Activated CD4-positive, alpha-beta memory T cell treated with anti-CD3 and anti-CD28 coated beads, Interleukin-2, amount 10 ng/mL, durations not matched to agents 7 days and 5 days (primary cell): ENCODE data around the gene CELF2. TPM values are rescaled to one million over a fixed set of nuclear protein-coding genes. Genes with fewer than 3 reads are reported as not detected.

Source experiments
- CTCF ChIA-PET: fragments of 350-600 bp; sonication (Branson Sonifier 250); formaldehyde crosslinking; loops from one replicate; lab custom pipeline; 2021; ENCODE audit warnings: antibody characterized with exemption, inconsistent platforms; lab: Charles Lee
- POLR2A ChIA-PET: fragments of 350-600 bp; sonication (Branson Sonifier 250); formaldehyde crosslinking; loops from one replicate; lab custom pipeline; 2021; ENCODE audit warnings: antibody characterized with exemption; lab: Charles Lee
- DNase-seq: peaks from one replicate; pipeline ENCODE4 v3.0.0-alpha.2; 2020
- H3K27ac Mint-ChIP-seq: one replicate; pipeline ENCODE4 v1.8.0; 2021; ENCODE audit warnings: mild to moderate bottlenecking, mixed read lengths
- H3K27me3 Mint-ChIP-seq: one replicate; pipeline ENCODE4 v1.8.0; 2021; ENCODE audit warnings: mixed read lengths
- H3K36me3 Mint-ChIP-seq: one replicate; pipeline ENCODE4 v1.8.0; 2021; ENCODE audit warnings: low read depth, mixed read lengths
- H3K4me1 Mint-ChIP-seq: one replicate; pipeline ENCODE4 v1.8.0; 2021; ENCODE audit warnings: mixed read lengths
- H3K4me3 Mint-ChIP-seq: one replicate; pipeline ENCODE4 v1.8.0; 2021; ENCODE audit warnings: mild to moderate bottlenecking, mixed read lengths
- H3K9me3 Mint-ChIP-seq: one replicate; pipeline ENCODE4 v1.8.0; 2021; ENCODE audit warnings: mixed read lengths
- total RNA-seq, 2 experiments: library from RNA; stranded (reverse); gene quantifications; one replicate each; pipeline ENCODE4 v1.2.3, GENCODE V29; 2021

CELF2 gene
- total RNA-seq, 2 experiments from 2014 or later, result 209 to 213 TPM

DNA sequence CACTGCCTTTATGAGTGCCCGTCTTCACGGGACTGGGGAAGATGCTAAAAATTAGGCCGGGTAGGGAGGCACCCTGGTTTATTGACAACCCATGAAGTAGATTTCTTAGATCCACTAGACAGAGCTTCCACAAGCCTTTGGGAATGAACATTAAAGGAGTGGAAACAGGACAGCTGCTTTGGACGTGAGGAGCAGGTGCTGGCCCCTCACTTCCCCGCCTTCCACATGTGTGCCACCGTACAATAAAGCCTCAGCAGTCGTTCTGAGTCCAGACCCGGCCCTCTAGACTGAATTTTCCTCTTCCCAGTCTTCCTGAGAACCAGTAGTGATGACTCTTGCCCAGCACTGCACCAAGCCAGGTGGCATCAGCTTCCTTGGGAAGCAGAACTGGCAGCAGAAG, 282.4 kb downstream of the CELF2 start:
- ChIA-PET POLR2A (interaction anchor here (1.0 to 1.3 kb wide), 2 partner anchors 10 to 109 kb away, joined by 3 read pairs; no protein-coding TSS in a partner anchor), CTCF (no interaction called here)
- Mint-ChIP-seq H3K36me3 (peaks cover 95% of the 10 kb centered on the region), H3K27me3 (no peaks in the 10 kb centered on the region), H3K27ac (peak overlapping the region; percentile 40), H3K9me3 (no peaks in the 10 kb centered on the region), H3K4me3 (no peak overlapping the region), H3K4me1 (peaks cover 3% of the 10 kb centered on the region)
- no peak for DNase-seq

DNA sequence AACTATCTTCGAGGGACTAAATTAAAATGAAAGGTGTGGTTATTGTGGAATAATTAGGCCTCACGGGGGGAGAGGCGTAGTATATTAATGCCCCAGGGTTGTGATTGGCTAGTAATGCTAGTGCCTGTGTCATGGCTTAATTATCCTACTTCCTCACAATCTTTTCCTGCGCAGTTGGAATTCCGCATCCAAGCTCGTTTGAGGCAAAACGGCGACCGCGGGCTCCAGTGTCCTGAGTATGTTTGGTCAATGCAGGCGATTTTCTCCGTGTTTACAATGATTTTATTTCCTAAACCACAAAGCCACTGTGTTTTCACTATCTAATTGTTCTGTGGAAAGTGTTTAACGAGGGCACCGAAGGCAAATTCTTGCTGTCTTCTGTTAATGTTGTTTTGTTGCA, 282.9 kb downstream of the CELF2 start:
- peaks cover 3% of the 10 kb centered on the region for H3K4me1 Mint-ChIP-seq
- H3K9me3 Mint-ChIP-seq, result no peaks in the 10 kb centered on the region
- no peak for DNase-seq
- H3K27me3 Mint-ChIP-seq, result no peaks in the 10 kb centered on the region
- no peak overlapping the region for H3K27ac Mint-ChIP-seq
- ChIA-PET CTCF (no interaction called here), POLR2A (interaction anchor here (1.0 kb wide), 1 partner anchor 110 kb away, joined by 3 read pairs; no protein-coding TSS in a partner anchor)
- H3K36me3 Mint-ChIP-seq, result peaks cover 95% of the 10 kb centered on the region
- no peak overlapping the region for H3K4me3 Mint-ChIP-seq

GRCh38 chr10:11301571-11302111, 284.0 kb downstream of the CELF2 start:
- DNase-seq, result no peak
- H3K4me3 Mint-ChIP-seq, result no peak overlapping the region
- no peak overlapping the region for H3K27ac Mint-ChIP-seq
- peaks cover 95% of the 10 kb centered on the region for H3K36me3 Mint-ChIP-seq
- POLR2A ChIA-PET, result no interaction called here
- H3K27me3 Mint-ChIP-seq, result no peaks in the 10 kb centered on the region
- H3K9me3 Mint-ChIP-seq, result no peaks in the 10 kb centered on the region
- peaks cover 3% of the 10 kb centered on the region for H3K4me1 Mint-ChIP-seq
- CTCF ChIA-PET, result no interaction called here

DNA sequence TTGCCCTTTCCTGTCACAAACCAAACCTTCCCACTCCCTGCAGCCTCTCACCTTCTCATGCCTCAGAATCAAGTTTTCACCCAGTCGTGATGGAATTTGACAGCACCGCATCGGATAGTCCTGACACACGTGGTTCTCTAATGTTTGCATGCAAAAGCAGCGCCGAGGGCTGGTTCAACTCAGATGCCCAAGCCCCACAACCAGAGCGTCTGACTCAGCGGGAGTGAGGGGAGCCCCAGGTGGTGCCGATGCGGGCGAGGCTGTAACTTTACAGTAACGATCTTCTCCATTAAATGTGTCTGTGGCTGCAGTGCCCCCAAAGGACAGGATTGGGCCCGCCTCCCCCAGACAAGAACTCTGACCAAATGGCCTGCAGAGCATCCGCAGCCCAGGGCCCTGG, 284.5 kb downstream of the CELF2 start:
- Mint-ChIP-seq H3K4me1 (peaks cover 6% of the 10 kb centered on the region), H3K9me3 (no peaks in the 10 kb centered on the region), H3K27ac (no peak overlapping the region), H3K27me3 (no peaks in the 10 kb centered on the region), H3K4me3 (peak overlapping the region; percentile 7), H3K36me3 (peaks cover 95% of the 10 kb centered on the region)
- ChIA-PET CTCF (no interaction called here), POLR2A (no interaction called here)
- peak; percentile 9 for DNase-seq

- no peak overlapping the region for H3K4me3 Mint-ChIP-seq
- H3K36me3 Mint-ChIP-seq, result peaks cover 95% of the 10 kb centered on the region
- peaks cover 15% of the 10 kb centered on the region for H3K4me1 Mint-ChIP-seq
- no peak overlapping the region for H3K27ac Mint-ChIP-seq
- POLR2A ChIA-PET, result interaction anchor here (1.7 kb wide), 1 partner anchor 13 kb away, joined by 5 read pairs; no protein-coding TSS in a partner anchor
- peak; percentile 11 for DNase-seq
- H3K9me3 Mint-ChIP-seq, result peaks cover 7% of the 10 kb centered on the region
- H3K27me3 Mint-ChIP-seq, result no peaks in the 10 kb centered on the region
- CTCF ChIA-PET, result no interaction called here
Observed at GRCh38 chr10:11303361-11304170, 285.9 kb downstream of the CELF2 start.

- peaks cover 7% of the 10 kb centered on the region for H3K9me3 Mint-ChIP-seq
- H3K27me3 Mint-ChIP-seq, result no peaks in the 10 kb centered on the region
- peak; percentile 12 for DNase-seq
- H3K4me3 Mint-ChIP-seq, result no peak overlapping the region
- peaks cover 27% of the 10 kb centered on the region for H3K4me1 Mint-ChIP-seq
- H3K36me3 Mint-ChIP-seq, result peaks cover 96% of the 10 kb centered on the region
- H3K27ac Mint-ChIP-seq, result no peak overlapping the region
- CTCF ChIA-PET, result no interaction called here
- POLR2A ChIA-PET, result interaction anchor here (0.9 to 1.7 kb wide), 3 partner anchors 10 to 15 kb away, joined by 4 to 5 read pairs (median 4); no protein-coding TSS in a partner anchor
Observed at GRCh38 chr10:11304906-11305585, 287.4 kb downstream of the CELF2 start.

- Mint-ChIP-seq H3K27me3 (no peaks in the 10 kb centered on the region), H3K9me3 (peaks cover 7% of the 10 kb centered on the region), H3K4me3 (no peak overlapping the region), H3K4me1 (peaks cover 32% of the 10 kb centered on the region), H3K27ac (no peak overlapping the region), H3K36me3 (peaks cover 96% of the 10 kb centered on the region)
- POLR2A ChIA-PET, result interaction anchor here (1.4 kb wide), 1 partner anchor 9 kb away, joined by 4 read pairs; no protein-coding TSS in a partner anchor
- CTCF ChIA-PET, result no interaction called here
- DNase-seq, result peak; percentile 12
Observed at GRCh38 chr10:11305825-11306593, 288.3 kb downstream of the CELF2 start.

GRCh38 chr10:11307004-11307403, 289.3 kb downstream of the CELF2 start:
- CTCF ChIA-PET, result no interaction called here
- Mint-ChIP-seq H3K4me3 (no peak overlapping the region), H3K36me3 (peaks cover 100% of the 10 kb centered on the region), H3K27ac (peak overlapping the region; percentile 6), H3K4me1 (peaks cover 39% of the 10 kb centered on the region), H3K9me3 (peaks cover 7% of the 10 kb centered on the region), H3K27me3 (no peaks in the 10 kb centered on the region)
- no peak for DNase-seq
- POLR2A ChIA-PET, result no interaction called here

GRCh38 chr10:11307937-11308336, 290.3 kb downstream of the CELF2 start:
- Mint-ChIP-seq H3K9me3 (peaks cover 7% of the 10 kb centered on the region), H3K27me3 (no peaks in the 10 kb centered on the region), H3K36me3 (peaks cover 100% of the 10 kb centered on the region), H3K4me1 (peaks cover 39% of the 10 kb centered on the region), H3K27ac (peak overlapping the region; percentile 33), H3K4me3 (no peak overlapping the region)
- CTCF ChIA-PET, result no interaction called here
- no peak for DNase-seq
- POLR2A ChIA-PET, result no interaction called here

DNA sequence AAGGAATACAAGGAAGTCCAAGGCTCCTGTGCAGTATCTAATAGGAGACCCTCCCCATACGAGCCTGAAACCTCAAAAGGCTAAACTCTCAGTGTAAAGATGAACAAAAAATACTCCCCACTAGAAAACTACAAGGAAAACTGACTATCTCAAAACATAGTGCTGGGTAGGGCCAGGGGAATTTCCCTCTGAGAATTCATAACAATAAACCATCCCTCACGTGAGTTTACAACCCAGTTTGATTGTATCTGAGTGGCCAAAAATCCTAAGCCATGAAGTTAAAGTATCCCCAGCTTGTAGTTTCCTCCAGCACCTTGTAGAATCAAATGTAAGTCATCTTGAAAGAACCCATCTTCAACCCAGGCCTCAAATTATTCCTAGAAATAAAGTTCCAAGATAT, 293.4 kb downstream of the CELF2 start:
- ChIA-PET POLR2A (no interaction called here), CTCF (interaction anchor here (0.7 kb wide), 1 partner anchor 16 kb away, joined by 3 read pairs; no protein-coding TSS in a partner anchor)
- Mint-ChIP-seq H3K4me1 (peaks cover 54% of the 10 kb centered on the region), H3K9me3 (peaks cover 7% of the 10 kb centered on the region), H3K4me3 (no peak overlapping the region), H3K27ac (peak overlapping the region; percentile 36), H3K27me3 (no peaks in the 10 kb centered on the region), H3K36me3 (peaks cover 100% of the 10 kb centered on the region)
- no peak for DNase-seq

DNA sequence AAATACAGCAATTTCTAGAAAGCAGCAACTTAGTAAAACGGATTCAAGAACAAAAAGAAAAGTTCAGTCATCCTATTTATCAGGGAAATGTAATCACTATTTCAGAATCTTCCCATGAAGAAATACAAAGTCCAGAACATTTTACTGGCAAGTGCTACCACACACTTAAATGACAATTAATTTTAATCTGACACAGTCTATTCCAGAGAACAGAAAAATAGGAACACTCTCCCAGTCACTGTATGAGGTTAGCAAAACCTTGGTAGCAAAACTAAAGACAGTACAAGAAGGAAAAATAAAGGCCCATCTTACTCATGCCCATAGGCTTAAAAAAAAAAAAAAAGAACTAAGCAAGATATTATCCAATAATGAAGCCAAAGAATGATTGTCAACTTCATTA, 295.8 kb downstream of the CELF2 start:
- Mint-ChIP-seq H3K4me3 (no peak overlapping the region), H3K9me3 (no peaks in the 10 kb centered on the region), H3K36me3 (peaks cover 100% of the 10 kb centered on the region), H3K4me1 (peaks cover 64% of the 10 kb centered on the region), H3K27me3 (no peaks in the 10 kb centered on the region), H3K27ac (peak overlapping the region; percentile 66)
- DNase-seq, result no peak
- ChIA-PET POLR2A (no interaction called here), CTCF (no interaction called here)

DNA sequence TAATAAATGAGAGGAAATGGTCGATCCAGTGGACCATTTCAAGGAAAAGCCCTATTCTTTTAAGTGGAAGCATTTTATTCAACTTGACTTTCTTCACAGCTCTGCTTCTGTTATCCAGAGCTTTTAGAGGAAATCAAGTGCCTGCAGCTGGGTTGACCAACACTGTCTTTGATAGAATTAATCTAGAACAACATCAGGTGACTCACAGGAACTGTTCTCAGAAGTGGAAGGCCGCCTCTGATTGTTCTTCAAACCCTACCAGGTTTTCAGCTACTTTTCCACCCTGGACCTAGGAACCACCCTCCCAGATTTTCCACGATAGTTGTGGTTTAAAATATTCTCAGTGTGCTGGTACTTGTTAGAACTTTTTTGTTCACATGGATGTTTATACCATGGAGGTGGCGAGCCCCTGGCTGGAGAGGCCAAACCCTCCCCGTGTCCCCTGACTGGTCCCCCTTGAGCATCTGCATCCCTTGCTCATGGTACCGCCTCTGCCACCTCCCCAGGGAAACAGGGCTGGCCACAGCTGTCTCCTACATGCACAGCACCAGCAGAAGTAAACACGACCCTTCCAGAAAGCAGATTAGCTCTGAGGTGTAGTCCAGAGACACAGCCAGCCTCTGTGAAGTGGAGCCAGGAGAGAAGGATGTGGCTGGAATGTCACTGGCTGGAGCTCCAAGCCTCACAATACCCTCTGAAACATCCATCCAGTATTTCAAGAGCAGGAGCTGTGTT, 300.4 kb downstream of the CELF2 start:
- ChIA-PET CTCF (no interaction called here), POLR2A (interaction anchor here (0.9 to 1.5 kb wide), 2 partner anchors 9 to 22 kb away, joined by 3 to 4 read pairs; no protein-coding TSS in a partner anchor)
- Mint-ChIP-seq H3K27me3 (no peaks in the 10 kb centered on the region), H3K4me1 (peaks cover 76% of the 10 kb centered on the region), H3K9me3 (no peaks in the 10 kb centered on the region), H3K36me3 (peaks cover 100% of the 10 kb centered on the region), H3K4me3 (no peak overlapping the region), H3K27ac (peak overlapping the region; percentile 68)
- peak; percentile 15 for DNase-seq
